ENCODE measurements around the gene PLEKHG4B.

The PLEKHG4B gene

GRCh38 chr5:169071-169727 lies 77.2 kb downstream of the PLEKHG4B start:
- peaks cover 2% of the 10 kb centered on the region for H3K27me3 ChIP-seq (replicated peaks; ENCODE audit: control insufficient read depth, insufficient read depth, low read length)
- no peak for DNase-seq (ENCODE audit: extremely low read depth, insufficient read length)
- TF ChIP-seq CTCF (IDR thresholded peaks at IDR 0.05; ENCODE audit: insufficient read depth, low read length, poor library complexity, severe bottlenecking): no peak
- no peak overlapping the region for H3K4me3 ChIP-seq (replicated peaks; ENCODE audit: low read depth, low read length)
- H3K36me3 ChIP-seq (ENCODE audit: control insufficient read depth, insufficient read depth, low read length): no peaks in the 10 kb centered on the region

DNA sequence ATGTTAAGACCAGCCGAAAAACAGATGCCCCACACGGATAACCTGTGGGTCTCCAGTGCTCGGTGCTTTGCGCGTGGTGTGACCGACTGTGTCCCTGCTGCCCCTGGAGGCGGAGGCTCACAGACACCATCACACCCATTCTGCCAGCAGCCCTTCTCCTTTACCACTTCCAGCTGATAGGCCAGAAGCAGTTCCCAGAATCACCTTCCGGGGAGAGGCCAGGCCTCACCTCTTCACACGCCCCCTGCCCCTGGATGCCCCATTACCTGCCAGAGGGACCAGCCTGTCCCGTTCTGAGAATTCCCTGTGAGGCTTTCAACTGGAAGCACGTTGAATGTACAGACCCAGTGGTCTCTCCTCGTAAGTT lies 77.7 kb downstream of the PLEKHG4B start:
- no peaks in the 10 kb centered on the region for H3K36me3 ChIP-seq (ENCODE audit: control insufficient read depth, insufficient read depth, low read length)
- no peak overlapping the region for H3K4me3 ChIP-seq (replicated peaks; ENCODE audit: low read depth, low read length)
- no peak for DNase-seq (ENCODE audit: extremely low read depth, insufficient read length)
- TF ChIP-seq CTCF (IDR thresholded peaks at IDR 0.05; ENCODE audit: insufficient read depth, low read length, poor library complexity, severe bottlenecking): no peak
- H3K27me3 ChIP-seq (replicated peaks; ENCODE audit: control insufficient read depth, insufficient read depth, low read length): peaks cover 2% of the 10 kb centered on the region

GRCh38 chr5:170971-171800 lies 79.2 kb downstream of the PLEKHG4B start:
- H3K4me3 ChIP-seq (replicated peaks; ENCODE audit: low read depth, low read length): no peak overlapping the region
- no peak for DNase-seq (ENCODE audit: extremely low read depth, insufficient read length)

GRCh38 chr5:171801-172331 lies 79.9 kb downstream of the PLEKHG4B start:
- DNase-seq (ENCODE audit: extremely low read depth, insufficient read length): no peak
- no peaks in the 10 kb centered on the region for H3K36me3 ChIP-seq (ENCODE audit: control insufficient read depth, insufficient read depth, low read length)
- H3K4me3 ChIP-seq (replicated peaks; ENCODE audit: low read depth, low read length): no peak overlapping the region
- no peak for TF ChIP-seq CTCF (IDR thresholded peaks at IDR 0.05; ENCODE audit: insufficient read depth, low read length, poor library complexity, severe bottlenecking)
- peaks cover 2% of the 10 kb centered on the region for H3K27me3 ChIP-seq (replicated peaks; ENCODE audit: control insufficient read depth, insufficient read depth, low read length)

More at GRCh38 chr5:170971-171800, 79.2 kb downstream of the PLEKHG4B start:
- Histone ChIP-seq H3K36me3 (ENCODE audit: control insufficient read depth, insufficient read depth, low read length) (no peaks in the 10 kb centered on the region), H3K27me3 (replicated peaks; ENCODE audit: control insufficient read depth, insufficient read depth, low read length) (peaks cover 2% of the 10 kb centered on the region)
- TF ChIP-seq CTCF (IDR thresholded peaks at IDR 0.05; ENCODE audit: insufficient read depth, low read length, poor library complexity, severe bottlenecking): no peak

DNA sequence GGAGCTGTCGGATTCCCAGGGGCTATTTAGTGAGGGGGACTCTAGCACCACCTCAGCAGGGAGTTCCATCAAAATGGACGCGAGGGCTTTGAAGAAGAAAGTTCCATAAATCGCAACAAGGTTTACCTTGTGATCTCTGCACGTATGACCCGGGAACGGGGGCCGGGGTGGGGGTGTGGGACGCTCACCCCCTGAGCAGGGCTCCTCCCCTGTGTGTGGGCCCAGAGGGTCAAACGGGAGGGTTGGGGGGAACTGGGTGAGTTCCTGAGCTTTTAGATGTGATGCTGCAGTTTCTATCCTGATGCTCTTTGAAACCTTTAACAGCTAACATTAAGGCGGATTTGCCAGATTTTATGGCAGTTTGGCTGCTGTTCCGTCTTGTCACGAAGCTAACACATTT lies 80.5 kb downstream of the PLEKHG4B start:
- peaks cover 2% of the 10 kb centered on the region for H3K27me3 ChIP-seq (replicated peaks; ENCODE audit: control insufficient read depth, insufficient read depth, low read length)
- H3K4me3 ChIP-seq (replicated peaks; ENCODE audit: low read depth, low read length): no peak overlapping the region
- no peak for TF ChIP-seq CTCF (IDR thresholded peaks at IDR 0.05; ENCODE audit: insufficient read depth, low read length, poor library complexity, severe bottlenecking)
- DNase-seq (ENCODE audit: extremely low read depth, insufficient read length): no peak
- no peaks in the 10 kb centered on the region for H3K36me3 ChIP-seq (ENCODE audit: control insufficient read depth, insufficient read depth, low read length)
